ENCODE measurements around the gene AXIN1. TPM values are rescaled to one million over a fixed set of nuclear protein-coding genes. Genes with fewer than 3 reads are reported as not detected.

Gene AXIN1
- total and polyA plus RNA-seq, 2 donors (not counting 3 experiments of a cell fraction or from before 2014, with no cell fraction given), result 8.3 to 21.9 TPM

GRCh38 chr16:401468-402348 lies 49.2 kb upstream of the AXIN1 start, which contains the start of gene DECR2:
Gene DECR2 (plus strand): TSS chr16:401885. CDS start chr16:401964, 79 bp downstream.
- DNase-seq (ENCODE audit: low read depth, low spot score) (peak; percentile 87), FAIRE-seq (peak; percentile 86)
- TF ChIP-seq POLR2AphosphoS5 (IDR thresholded peaks at IDR 0.05; ENCODE audit: insufficient read depth, low read depth, low read length) (peak; percentile 94), GATA2 (IDR thresholded peaks at IDR 0.05; ENCODE audit: insufficient read depth, insufficient read length, low read depth, low read length) (no peak), MYC (IDR thresholded peaks at IDR 0.05; ENCODE audit: low read depth, low read length) (no peak), POLR2A (IDR thresholded peaks at IDR 0.05; ENCODE audit: low read depth, low read length) (peak; percentile 94), EZH2 (IDR thresholded peaks at IDR 0.05; ENCODE audit: borderline replicate concordance, low read depth, low read length, severe bottlenecking) (no peak), JUN (IDR thresholded peaks at IDR 0.05; ENCODE audit: borderline replicate concordance, insufficient read depth, insufficient read length, low read depth) (no peak), MAX (IDR thresholded peaks at IDR 0.05; ENCODE audit: insufficient read depth, insufficient read length) (peak; percentile 63), FOS (IDR thresholded peaks at IDR 0.05; ENCODE audit: borderline replicate concordance, insufficient read depth, low read length) (no peak), CTCF (IDR thresholded peaks at IDR 0.05; ENCODE audit: extremely low read depth in 1 of 2, insufficient read depth in 1 of 2, low read depth in 1 of 2, low read length in 2 of 2) (peak; percentile 38 to 60)
- CTCF ChIA-PET, result interaction anchor here (0.7 to 2.0 kb wide), 11 partner anchors 9 to 251 kb away, joined by 3 to 14 read pairs (median 3); no protein-coding TSS in a partner anchor
- H3K27ac ChIP-seq (ENCODE audit: insufficient read depth, low read depth, low read length), result peak within 1 kb of the TSS; percentile 45
- peak within 1 kb of the TSS; percentile 87 for H3K4me2 ChIP-seq (ENCODE audit: insufficient read depth, low read length)
- peak within 1 kb of the TSS; percentile 67 for H2AFZ ChIP-seq (ENCODE audit: low read depth, low read length)
- intact Hi-C loops (cut with micrococcal nuclease), result loop anchor here (1.0 kb wide), 1 partner anchor 23 kb away; no protein-coding TSS in a partner anchor
- H4K20me1 ChIP-seq (replicated peaks; ENCODE audit: control insufficient read depth, extremely low read depth, insufficient read depth, low read length), result no peaks in the 10 kb centered on the region
- no peaks in the 10 kb centered on the region for H3K27me3 ChIP-seq (ENCODE audit: control insufficient read depth in 2 of 2, insufficient read depth in 2 of 2, low read length in 2 of 2)
- peaks cover 0 to 7% of the 10 kb centered on the region in 2 experiments for H3K36me3 ChIP-seq (ENCODE audit: control insufficient read depth in 2 of 2, extremely low read depth in 1 of 2, insufficient read depth in 2 of 2, low read length in 2 of 2)
- peaks cover 5% of the 10 kb centered on the region for H3K79me2 ChIP-seq (ENCODE audit: control insufficient read depth, insufficient read depth, low read length)
- H3K9me1 ChIP-seq (replicated peaks; ENCODE audit: control insufficient read depth, extremely low read depth, insufficient read depth, low read length), result no peaks in the 10 kb centered on the region
- dilution Hi-C loops (cut with MboI; ENCODE audit: extremely low pct_ligation_motif_present, low sequenced_read_pairs), result no loop called here
- BruUV-seq (replicated peaks), result TSS peak; percentile 34
- no peaks in the 10 kb centered on the region for H3K9me3 ChIP-seq (replicated peaks; ENCODE audit: control insufficient read depth, insufficient read depth, low read length)
- peaks cover 11% of the 10 kb centered on the region for H3K4me1 ChIP-seq (ENCODE audit: control insufficient read depth, extremely low read depth, insufficient read depth, low read length)
- POLR2A ChIA-PET, result interaction anchor here (0.6 to 0.7 kb wide), 3 partner anchors 37 to 166 kb away, joined by 3 to 8 read pairs (median 7); no protein-coding TSS in a partner anchor
- peak within 1 kb of the TSS; percentile 76 for H3K9ac ChIP-seq (replicated peaks; ENCODE audit: extremely low read depth, insufficient read depth, low read length)
- H3K4me3 ChIP-seq (replicated peaks in 1 of 3; ENCODE audit: insufficient read depth in 1 of 3, low read depth in 1 of 3, low read length in 3 of 3), result peak within 1 kb of the TSS; percentile 58 to 74 (median 63)

All from endothelial cell of umbilical vein (primary cell).